Gastrocnemius medialis (tissue), 4 donors: ENCODE results near the gene TCF12.

ENCODE experiments used
- CTCF ChIP-seq, 5 experiments: fragments of 450-650 bp in 3 of 5; fragments of 200-600 bp in 2 of 5; sonication (generic) in 2 of 5; IDR thresholded peaks in 4 of 5; conservative IDR thresholded peaks in 1 of 5; 1 replicate in 4 of 5; 2 replicates in 1 of 5; pipeline ENCODE4 v1.5.1; 2016 to 2019; ENCODE audit warnings: antibody characterized with exemption in 5 of 5, mild to moderate bottlenecking in 3 of 5, moderate library complexity in 3 of 5
- POLR2A ChIP-seq, 2 donors: fragments of 450-650 bp; IDR thresholded peaks; one replicate each; pipeline ENCODE4 v1.6.1; 2017; ENCODE audit warnings: antibody characterized with exemption in 2 of 2, mild to moderate bottlenecking in 2 of 2, moderate library complexity in 2 of 2

DNA sequence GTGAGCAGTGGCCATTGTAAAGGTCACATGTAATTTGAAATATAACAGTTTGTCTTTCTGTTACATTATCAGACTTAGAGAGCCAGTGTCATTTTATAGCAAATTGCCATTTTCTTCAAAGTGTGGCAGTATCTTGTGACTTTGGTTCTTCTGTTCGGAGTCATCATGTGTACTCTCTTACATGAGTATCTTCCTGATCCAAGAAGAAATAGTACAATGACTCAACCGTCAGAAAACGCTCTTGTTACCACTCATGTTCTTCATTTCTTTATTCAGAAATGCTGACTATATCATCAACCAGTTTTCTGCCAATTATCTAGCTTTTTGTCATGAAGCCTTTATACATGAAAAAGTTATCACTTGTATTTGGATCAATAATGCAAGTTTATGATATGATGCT is 364.2 kb downstream of the TCF12 start:
- TF ChIP-seq POLR2A (IDR thresholded peaks at IDR 0.05), result no peak
- TF ChIP-seq CTCF (IDR thresholded peaks at IDR 0.05 in 4 of 5, conservative IDR thresholded peaks at IDR 0.05 in 1 of 5), result no peak
